Right cardiac atrium (tissue), 5 donors: ENCODE measurements around the gene MYBL2. TPM values are rescaled to one million over a fixed set of nuclear protein-coding genes. Genes with fewer than 3 reads are reported as not detected.
"Not testable (repeated sequence)": the region's sequence is repeated elsewhere in the genome, so short reads cannot be mapped to it uniquely, and the experiment has no call there.

ENCODE experiments used
- ATAC-seq, 2 donors: fragments of 200-7000 bp; cut with Tn5 transposase; one replicate each; pipeline versions ENCODE4 v1.8.0 to v1.9.1; 2020; ENCODE audit warnings: moderate library complexity in 2 of 2, mild to moderate bottlenecking in 1 of 2
- DNase-seq, 3 donors: peaks; one replicate each; pipeline ENCODE4 v3.0.0-alpha.2; 2020
- H3K27ac ChIP-seq: one replicate; pipeline ENCODE4 v1.5.1; 2013; ENCODE audit warnings: mild to moderate bottlenecking, low read length, control low read depth, moderate library complexity
- H3K27me3 ChIP-seq: one replicate; pipeline ENCODE4 v1.6.1; 2013; ENCODE audit not compliant: control insufficient read depth, insufficient read depth
- H3K4me1 ChIP-seq: one replicate; pipeline ENCODE4 v1.6.1; 2013; ENCODE audit warnings: low read length; ENCODE audit not compliant: control insufficient read depth, insufficient read depth
- H3K4me3 ChIP-seq: one replicate; pipeline ENCODE4 v1.5.1; 2013; ENCODE audit warnings: low read length, control low read depth
- H3K9me3 ChIP-seq: one replicate; pipeline ENCODE4 v1.6.1; 2013; ENCODE audit warnings: low read length; ENCODE audit not compliant: control insufficient read depth
- WGBS: extraction: QIAGEN DNeasy Blood & Tissue Kit; methylation state at CpG from one replicate; pipeline ENCODE4 v1.1.7; 2013; 5-methylcytosine and 5-hydroxymethylcytosine counted together
- intact Hi-C, 4 donors: fragments of 100-400 bp; cut with DNase I; formaldehyde crosslinking; loops; one replicate each; pipeline versions ENCODE4 v1.11.0 to v1.14.0; 2022 to 2023
- polyA plus RNA-seq: library from polyadenylated mRNA; stranded (reverse); fragments of 200-250 nt; gene quantifications from one replicate; pipeline ENCODE4 v1.2.3, GENCODE V29; 2013
- total RNA-seq, 4 donors: library from RNA; stranded (reverse); fragmentation: NEBNext Ultra II Directional; extraction: Animal tissue kit (Norgen Biotek cat#: 25700); gene quantifications; one replicate each; pipeline ENCODE4 v1.2.1, GENCODE V29; 2021
- donor health status: healthy with polysubstance abuse.
- donor health status: DM: no; HTN: yes; CAD: no.
- donor health status: DM: no; HTN: no; CAD: no.
- donor health status: DM: no; HTN: yes; CAD: no; lungs with severe emphysema.
- donor health status: DM: yes; HTN: yes; CAD: no.

MYBL2 gene
- total and polyA plus RNA-seq, 5 donors = 0.11 to 1.4 (median 0.50) TPM; not detected in 1

DNA sequence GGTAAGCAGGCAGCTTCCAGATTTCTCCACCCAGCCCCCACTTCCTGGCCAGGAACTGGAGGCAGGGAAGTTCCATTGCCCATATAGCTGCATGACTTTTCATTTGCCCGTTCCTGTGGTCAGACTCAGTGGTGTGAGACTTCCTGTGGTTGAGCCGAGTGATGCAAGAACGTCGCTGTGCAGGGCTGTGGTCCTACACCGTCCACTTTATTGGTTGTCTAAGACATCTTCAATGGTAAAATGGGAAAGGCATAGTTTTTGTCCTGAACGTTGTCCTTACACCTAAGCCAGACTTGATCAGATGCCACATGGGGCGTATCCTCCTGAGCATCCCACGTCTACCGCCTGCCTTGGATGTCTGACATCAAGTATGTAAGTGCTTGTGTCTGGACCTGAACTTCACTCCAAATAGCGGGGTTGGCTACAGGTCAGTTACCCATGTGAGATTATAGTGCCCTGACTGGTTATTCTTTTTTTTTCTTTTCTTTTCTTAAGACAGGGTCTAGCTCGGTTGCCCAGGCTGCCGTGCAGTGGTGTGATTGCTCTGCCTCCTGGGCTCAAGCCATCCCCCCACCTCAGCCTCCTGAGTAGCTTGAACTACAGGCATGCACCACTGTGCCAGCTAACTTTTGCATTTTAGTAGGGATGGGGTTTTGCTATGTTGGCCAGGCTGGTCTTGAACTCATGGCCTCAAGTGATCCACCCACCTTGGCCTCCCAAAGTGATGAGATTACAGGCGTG, 85.8 kb downstream of the MYBL2 start:
- Histone ChIP-seq H3K27me3 (no peaks in the 10 kb centered on the region), H3K4me1 (no peaks in the 10 kb centered on the region), H3K9me3 (no peaks in the 10 kb centered on the region), H3K27ac (no peak overlapping the region), H3K4me3 (no peak overlapping the region)
- peak in 2 of 3 donors; percentile 24 to 56 for DNase-seq
- ATAC-seq = peak; percentile 49 to 52
- WGBS = 74% methylated on average over 13 of the region's 13 CpGs
- intact Hi-C loops = loop anchor here in 1 of 4 donors (10.0 kb wide), 1 partner anchor 82 kb away; no protein-coding TSS in a partner anchor

- no peaks in the 10 kb centered on the region for H3K4me1 ChIP-seq
- intact Hi-C loops = loop anchor here in 1 of 4 donors (10.0 kb wide), 1 partner anchor 79 kb away; no protein-coding TSS in a partner anchor
- H3K9me3 ChIP-seq = no peaks in the 10 kb centered on the region
- ATAC-seq = no peak
- H3K27me3 ChIP-seq = no peaks in the 10 kb centered on the region
- 82% methylated on average over 7 of the region's 7 CpGs for WGBS
- H3K4me3 ChIP-seq = no peak overlapping the region
- DNase-seq = no peak
- no peak overlapping the region for H3K27ac ChIP-seq
Measured at GRCh38 chr20:43755390-43755789, 88.5 kb downstream of the MYBL2 start.

DNA sequence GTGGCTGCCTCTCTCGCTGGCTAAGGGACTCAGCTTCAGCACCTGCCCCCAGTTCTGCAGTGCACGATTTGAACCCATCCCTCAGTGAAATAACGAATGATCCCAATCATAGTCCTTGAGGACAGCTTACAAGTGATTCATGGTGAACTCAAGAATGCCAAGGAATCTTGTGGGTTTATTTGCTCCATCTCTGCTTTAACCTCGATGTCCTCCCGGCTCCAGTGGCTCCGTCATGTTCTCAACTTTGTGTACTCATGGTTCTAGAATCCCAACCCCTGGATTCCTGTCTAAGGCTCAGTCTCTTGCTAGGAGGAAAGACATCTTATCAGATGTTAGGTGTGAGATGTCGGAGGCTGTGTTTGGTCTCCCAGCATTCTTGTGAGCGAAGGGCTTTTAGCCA, 88.9 kb downstream of the MYBL2 start:
- H3K9me3 ChIP-seq = no peaks in the 10 kb centered on the region
- WGBS = 84% methylated on average over 8 of the region's 8 CpGs
- H3K4me1 ChIP-seq = no peaks in the 10 kb centered on the region
- no peaks in the 10 kb centered on the region for H3K27me3 ChIP-seq
- H3K27ac ChIP-seq = no peak overlapping the region
- DNase-seq = no peak
- no peak overlapping the region for H3K4me3 ChIP-seq
- intact Hi-C loops = loop anchor here in 1 of 4 donors (10.0 kb wide), 1 partner anchor 79 kb away; no protein-coding TSS in a partner anchor
- no peak for ATAC-seq

DNA sequence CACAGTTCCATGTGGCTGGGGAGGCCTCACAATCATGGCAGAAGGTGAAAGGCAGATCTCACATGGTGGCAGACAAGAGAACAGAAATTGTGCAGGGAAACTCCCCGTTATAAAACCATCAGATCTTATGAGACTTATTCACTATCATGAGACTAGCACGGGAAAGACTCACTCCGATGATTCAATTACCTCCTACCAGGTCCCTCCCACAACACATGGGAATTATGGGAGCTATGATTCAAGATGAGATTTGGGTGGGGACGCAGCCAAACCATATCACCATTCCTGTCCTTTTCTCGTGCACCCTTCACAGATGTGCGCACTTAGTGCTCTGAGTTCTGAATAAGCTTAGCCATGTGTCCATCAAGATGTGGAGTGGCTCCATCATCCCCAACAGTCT, 91.0 kb downstream of the MYBL2 start:
- not testable (repeated sequence) for H3K4me3 ChIP-seq, ATAC-seq, H3K9me3 ChIP-seq, DNase-seq, H3K4me1 ChIP-seq, H3K27ac ChIP-seq, H3K27me3 ChIP-seq
- 80% methylated on average over 6 of the region's 6 CpGs for WGBS
- intact Hi-C loops = loop anchor here in 1 of 4 donors (10.0 kb wide), 1 partner anchor 77 kb away; no protein-coding TSS in a partner anchor

DNA sequence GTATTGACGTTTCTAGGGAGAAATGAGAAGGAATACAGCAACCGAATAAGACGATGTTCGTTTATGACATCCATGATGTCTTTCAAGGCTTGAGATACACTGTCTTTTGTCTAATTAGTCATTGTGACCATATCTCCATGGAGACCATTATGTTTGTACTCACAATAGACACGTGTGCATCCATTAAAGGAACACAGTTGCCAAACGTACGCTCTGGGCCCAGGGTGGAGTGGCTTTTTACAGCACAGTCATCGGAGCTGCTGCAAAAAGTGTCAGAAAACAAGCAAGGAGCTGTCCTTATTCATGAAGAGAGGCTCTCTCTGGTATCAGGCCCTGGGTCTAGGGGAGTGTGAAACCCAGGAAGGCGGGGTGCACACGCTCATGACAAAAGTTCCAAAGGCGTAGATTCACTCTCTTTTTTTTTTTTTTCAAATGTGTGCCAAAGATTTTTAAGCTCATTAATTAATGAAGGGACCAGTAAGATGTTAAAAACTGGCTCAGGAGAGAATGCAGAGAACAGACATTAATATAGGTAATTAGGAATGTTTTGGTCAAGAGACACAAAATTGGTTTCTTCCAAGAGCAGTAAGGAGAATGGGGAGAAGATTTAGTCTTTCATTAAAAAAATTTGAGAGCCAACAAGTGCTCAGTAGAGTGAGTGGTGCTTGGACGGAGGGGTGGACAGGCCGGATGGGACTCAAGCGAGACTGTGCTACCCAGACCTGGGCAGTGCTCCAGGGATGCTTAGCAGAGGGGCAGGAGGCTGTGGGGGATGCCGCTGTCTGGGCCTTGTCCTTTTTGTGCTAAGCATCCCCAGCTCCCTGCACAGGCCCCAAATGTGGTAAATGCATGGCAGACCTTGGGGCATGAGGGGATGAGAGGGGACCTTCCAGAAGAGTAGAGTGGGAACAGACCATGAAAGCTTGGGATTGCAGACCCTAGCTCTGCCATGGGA, 94.7 kb downstream of the MYBL2 start:
- no peak overlapping the region for H3K4me3 ChIP-seq
- intact Hi-C loops = no loop called here
- H3K27me3 ChIP-seq = no peaks in the 10 kb centered on the region
- no peaks in the 10 kb centered on the region for H3K9me3 ChIP-seq
- H3K4me1 ChIP-seq = no peaks in the 10 kb centered on the region
- peak in 1 of 2 donors; percentile 57 for ATAC-seq
- 67% methylated on average over 15 of the region's 15 CpGs for WGBS
- H3K27ac ChIP-seq = no peak overlapping the region
- DNase-seq = no peak

DNA sequence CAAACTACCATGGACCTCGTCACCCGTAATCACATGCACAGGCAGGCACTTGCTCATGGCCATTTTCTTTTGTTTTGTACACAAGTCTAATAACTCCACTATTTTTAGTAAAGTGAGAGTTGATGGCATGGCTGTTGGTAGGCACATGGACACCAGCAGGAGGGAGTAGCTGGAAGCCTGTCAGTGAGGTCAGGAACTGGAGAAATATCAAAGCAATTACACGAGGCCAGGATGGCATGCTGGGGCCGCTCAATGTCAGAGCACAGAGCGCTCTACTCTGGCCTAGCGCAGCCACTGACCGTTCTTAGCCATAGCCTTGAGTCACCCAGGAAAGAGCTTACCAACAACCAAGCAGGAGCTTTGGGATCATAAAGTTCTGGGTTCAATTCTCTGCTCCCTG, 96.0 kb downstream of the MYBL2 start:
- no peaks in the 10 kb centered on the region for H3K4me1 ChIP-seq
- 79% methylated on average over 7 of the region's 7 CpGs for WGBS
- no peak overlapping the region for H3K4me3 ChIP-seq
- DNase-seq (no peak), ATAC-seq (no peak)
- intact Hi-C loops = no loop called here
- no peaks in the 10 kb centered on the region for H3K27me3 ChIP-seq
- no peak overlapping the region for H3K27ac ChIP-seq
- H3K9me3 ChIP-seq = no peaks in the 10 kb centered on the region

DNA sequence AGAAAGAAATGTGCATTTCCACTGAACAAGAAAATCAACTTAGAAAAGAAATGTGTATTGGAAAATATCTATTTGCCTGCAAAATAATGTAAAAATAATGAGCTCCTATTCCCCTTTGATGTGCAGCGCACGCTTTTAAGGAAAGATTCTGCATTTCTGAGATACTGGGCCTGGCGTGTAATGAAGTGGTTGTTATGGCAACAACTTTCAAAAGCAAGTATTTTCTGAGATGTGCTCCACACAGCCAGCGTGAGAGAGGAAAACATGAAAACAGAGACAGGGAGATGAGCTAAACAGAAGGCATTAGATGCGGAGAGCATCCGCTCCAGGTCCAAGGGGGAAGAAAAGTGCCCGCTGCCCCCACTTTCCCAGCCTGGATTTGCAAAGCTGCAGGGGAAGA, 99.0 kb downstream of the MYBL2 start:
- H3K4me1 ChIP-seq = no peaks in the 10 kb centered on the region
- ATAC-seq = no peak
- intact Hi-C loops = no loop called here
- no peak overlapping the region for H3K27ac ChIP-seq
- WGBS = 45% methylated on average over 7 of the region's 7 CpGs
- H3K4me3 ChIP-seq = no peak overlapping the region
- no peaks in the 10 kb centered on the region for H3K9me3 ChIP-seq
- DNase-seq = no peak
- H3K27me3 ChIP-seq = no peaks in the 10 kb centered on the region

Other genes starting within 250 kb of the MYBL2 start
- gene SRSF6, start 209.2 kb upstream of the MYBL2 start, total RNA-seq = 10 to 100 TPM; 64.4 to 80.6 (median 73.5) TPM
- 50.8 TPM for gene SRSF6, start 209.2 kb upstream of the MYBL2 start, polyA plus RNA-seq
- gene L3MBTL1, start 159.4 kb upstream of the MYBL2 start, total RNA-seq = 1 to 10 TPM; 5.0 to 6.1 (median 6.1) TPM
- gene L3MBTL1, start 159.4 kb upstream of the MYBL2 start, polyA plus RNA-seq = 4.4 TPM
- 1 to 10 TPM in 1 of 4 donors, under 1 TPM in 2, not detected in 1; 0.21 to 2.9 (median 0.23) TPM for gene SGK2, start 108.1 kb upstream of the MYBL2 start, total RNA-seq
- gene SGK2, start 108.1 kb upstream of the MYBL2 start, polyA plus RNA-seq = 3.6 TPM
- gene IFT52, start 76.2 kb upstream of the MYBL2 start, total RNA-seq = 10 to 100 TPM in 3 of 4 donors, 1 to 10 TPM in 1; 9.6 to 14.1 (median 11.4) TPM
- 8.1 TPM for gene IFT52, start 76.2 kb upstream of the MYBL2 start, polyA plus RNA-seq
- not detected for gene GTSF1L, start 59.9 kb downstream of the MYBL2 start, total RNA-seq
- not detected for gene GTSF1L, start 59.9 kb downstream of the MYBL2 start, polyA plus RNA-seq
- 1 to 10 TPM in 3 of 4 donors, under 1 TPM in 1; 0.99 to 3.0 (median 1.3) TPM for gene TOX2, start 247.7 kb downstream of the MYBL2 start, total RNA-seq
- 1.9 TPM for gene TOX2, start 247.7 kb downstream of the MYBL2 start, polyA plus RNA-seq